Stomach (tissue), 4 donors: Measurements from ENCODE around the gene ETV3L.

Source experiments
- CTCF ChIP-seq, 7 experiments: fragments of 450-650 bp in 4 of 7; fragments of 200-600 bp in 3 of 7; sonication (generic) in 3 of 7; IDR thresholded peaks; one replicate each; pipeline ENCODE4 v1.5.1; 2016 to 2019; ENCODE audit warnings: antibody characterized with exemption in 7 of 7, control low read depth in 2 of 7, mild to moderate bottlenecking in 1 of 7
- POLR2AphosphoS5 ChIP-seq, 3 donors: sonication (generic); formaldehyde crosslinking; IDR thresholded peaks; one replicate each; pipeline ENCODE4 v1.6.1; 2016; ENCODE audit warnings: antibody characterized with exemption in 3 of 3

DNA sequence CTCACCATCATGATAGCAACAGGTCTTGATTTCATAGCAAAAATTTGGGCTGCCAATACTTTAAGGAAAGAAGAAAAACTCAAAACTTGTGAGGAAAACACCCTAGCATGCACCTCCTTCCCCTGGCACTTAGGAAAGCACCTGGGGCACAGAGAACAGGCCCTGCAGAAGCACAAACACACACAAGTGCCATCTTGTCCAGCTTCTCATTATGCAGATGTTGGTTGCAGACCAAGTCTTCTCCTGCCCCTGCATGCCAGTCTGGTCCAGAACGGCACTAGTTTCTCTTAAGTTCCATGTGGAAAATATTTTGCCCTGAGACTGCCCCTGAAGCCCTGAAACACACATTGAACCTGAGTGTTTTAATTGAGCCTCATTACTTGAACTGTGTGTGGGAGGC, 44.9 kb upstream of the ETV3L start:
- TF ChIP-seq CTCF (IDR thresholded peaks at IDR 0.05) = no peak
- TF ChIP-seq POLR2AphosphoS5 (IDR thresholded peaks at IDR 0.05) = no peak
